Measurements from ENCODE around the gene BUD23.

The BUD23 gene

DNA sequence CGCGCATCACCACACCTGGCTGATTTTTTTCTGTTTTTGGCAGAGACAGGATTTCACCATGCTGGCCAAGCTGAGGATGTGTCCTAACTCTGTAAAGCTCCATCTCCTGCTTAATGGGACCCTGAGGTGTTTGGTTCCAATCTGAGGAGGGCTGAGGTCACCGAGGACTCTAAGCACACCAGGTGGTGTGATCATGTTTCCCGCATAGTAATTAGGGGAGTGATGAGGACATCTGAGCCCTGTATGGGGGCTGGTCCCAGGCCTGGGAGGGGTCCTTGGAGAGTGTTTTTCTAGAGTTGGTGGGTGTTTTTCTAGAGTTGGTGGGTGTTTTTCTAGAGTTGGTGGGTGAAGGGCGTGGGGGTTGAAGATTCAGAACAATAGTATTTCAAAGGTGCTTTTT is 58.2 kb downstream of the BUD23 start:
- DNase-seq (ENCODE audit: low read depth in 3 of 3) = no peak

- no peak for DNase-seq (ENCODE audit: low read depth in 3 of 3)
These were observed 58.9 kb downstream of the BUD23 start for GRCh38 chr7:73742338-73742752.

DNA sequence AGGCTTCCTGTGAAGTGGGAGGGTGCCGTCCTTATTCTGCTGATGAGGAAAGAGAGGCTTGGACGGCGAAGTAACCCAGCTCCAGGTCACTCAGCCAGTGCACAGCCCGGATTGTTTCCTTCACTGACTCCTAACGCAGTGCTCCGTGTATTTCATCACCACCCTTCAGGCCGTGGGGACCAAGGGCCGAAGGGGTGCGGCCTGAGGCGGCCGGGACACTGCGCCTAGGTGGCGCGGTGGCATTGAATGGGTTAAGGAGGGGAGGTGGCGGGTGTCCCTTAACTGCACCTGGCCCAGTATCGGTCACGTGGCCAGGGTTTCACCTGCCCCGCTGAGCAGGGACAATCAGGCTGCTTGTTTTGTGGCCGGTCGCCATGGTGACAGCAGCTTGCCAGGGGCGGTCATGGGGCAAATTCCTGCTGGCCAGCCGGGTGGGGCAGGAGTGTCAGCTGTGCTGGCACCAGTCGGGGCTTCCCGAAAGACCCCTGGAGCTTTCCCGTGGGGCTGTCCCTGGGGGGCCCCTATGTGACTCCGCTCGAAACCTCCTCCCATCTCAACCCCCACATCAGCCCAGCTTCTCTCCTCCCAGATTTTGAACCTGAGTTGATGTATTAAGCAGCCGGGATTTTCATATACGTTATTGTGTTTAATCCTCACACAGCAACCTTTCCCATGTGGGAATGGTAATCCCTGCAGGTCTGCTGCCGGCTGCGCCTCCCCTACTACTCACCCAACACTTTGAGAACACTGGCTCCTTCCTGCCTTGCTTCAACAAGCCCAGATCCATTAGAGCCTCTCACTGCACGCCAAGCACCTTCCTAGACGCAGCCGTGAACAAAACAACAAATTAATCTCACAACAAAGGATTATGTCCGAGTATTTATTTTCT is 59.6 kb downstream of the BUD23 start:
- DNase-seq (ENCODE audit: low read depth in 3 of 3) = no peak

- DNase-seq (ENCODE audit: low read depth in 3 of 3) = no peak
These were observed 63.0 kb downstream of the BUD23 start for GRCh38 chr7:73746378-73746777.
